Calu3 (cell line): ENCODE results near the gene COX10. TPM values are rescaled to one million over a fixed set of nuclear protein-coding genes. Genes with fewer than 3 reads are reported as not detected.
"Not testable (repeated sequence)": the region's sequence is repeated elsewhere in the genome, so short reads cannot be mapped to it uniquely, and the experiment has no call there.

ENCODE experiments used
- BruUV-seq: library from RNA; stranded (reverse); fragments of 400-500 nt; replicated peaks from 2 replicates; lab custom pipeline; 2021; lab: Mats Ljungman, UMichigan
- CTCF ChIA-PET: fragments of 300-600 bp; sonication (Branson Sonifier 250); formaldehyde crosslinking; loops from one replicate; lab custom pipeline; 2022; ENCODE audit warnings: antibody characterized with exemption; lab: Charles Lee
- DNase-seq: peaks from one replicate; pipeline ENCODE4 v3.0.0; 2022
- H3K27ac Mint-ChIP-seq: one replicate; pipeline ENCODE4 v1.8.0; 2022; ENCODE audit warnings: mixed read lengths; ENCODE audit not compliant: unreplicated experiment
- H3K27me3 Mint-ChIP-seq: one replicate; pipeline ENCODE4 v1.8.0; 2022; ENCODE audit warnings: mixed read lengths; ENCODE audit not compliant: unreplicated experiment
- H3K36me3 Mint-ChIP-seq: one replicate; pipeline ENCODE4 v1.8.0; 2022; ENCODE audit warnings: mild to moderate bottlenecking, moderate library complexity, mixed read lengths; ENCODE audit not compliant: insufficient read depth, unreplicated experiment
- H3K4me1 Mint-ChIP-seq: one replicate; pipeline ENCODE4 v1.8.0; 2022; ENCODE audit warnings: mild to moderate bottlenecking, low read depth, mixed read lengths; ENCODE audit not compliant: unreplicated experiment
- H3K4me3 Mint-ChIP-seq: one replicate; pipeline ENCODE4 v1.8.0; 2022; ENCODE audit warnings: mild to moderate bottlenecking, low read depth, moderate library complexity, mixed read lengths; ENCODE audit not compliant: unreplicated experiment
- H3K9me3 Mint-ChIP-seq: one replicate; pipeline ENCODE4 v1.8.0; 2022; ENCODE audit warnings: low read depth, mixed read lengths; ENCODE audit not compliant: unreplicated experiment
- intact Hi-C: fragments of 100-400 bp; cut with micrococcal nuclease; formaldehyde crosslinking; loops from one replicate; pipeline ENCODE4 v1.10.0; 2022; ENCODE audit not compliant: unreplicated experiment
- total RNA-seq: library from RNA; stranded (reverse); gene quantifications from 2 replicates; pipeline ENCODE4 v1.2.3, GENCODE V29; 2022
- TF ChIP-seq, protein P1 (sequence below): fragments of 200-600 bp; IDR thresholded peaks from one replicate; pipeline ENCODE4 v1.8.0; 2022; ENCODE audit warnings: antibody characterized with exemption; ENCODE audit not compliant: unreplicated experiment

COX10 gene
- total RNA-seq, 1 experiment from 2014 or later = 17.2 TPM

- H3K27me3 Mint-ChIP-seq = no peaks in the 10 kb centered on the region
- H3K9me3 Mint-ChIP-seq = peaks cover 5% of the 10 kb centered on the region
- no peak for DNase-seq
- TF ChIP-seq, protein P1, sequence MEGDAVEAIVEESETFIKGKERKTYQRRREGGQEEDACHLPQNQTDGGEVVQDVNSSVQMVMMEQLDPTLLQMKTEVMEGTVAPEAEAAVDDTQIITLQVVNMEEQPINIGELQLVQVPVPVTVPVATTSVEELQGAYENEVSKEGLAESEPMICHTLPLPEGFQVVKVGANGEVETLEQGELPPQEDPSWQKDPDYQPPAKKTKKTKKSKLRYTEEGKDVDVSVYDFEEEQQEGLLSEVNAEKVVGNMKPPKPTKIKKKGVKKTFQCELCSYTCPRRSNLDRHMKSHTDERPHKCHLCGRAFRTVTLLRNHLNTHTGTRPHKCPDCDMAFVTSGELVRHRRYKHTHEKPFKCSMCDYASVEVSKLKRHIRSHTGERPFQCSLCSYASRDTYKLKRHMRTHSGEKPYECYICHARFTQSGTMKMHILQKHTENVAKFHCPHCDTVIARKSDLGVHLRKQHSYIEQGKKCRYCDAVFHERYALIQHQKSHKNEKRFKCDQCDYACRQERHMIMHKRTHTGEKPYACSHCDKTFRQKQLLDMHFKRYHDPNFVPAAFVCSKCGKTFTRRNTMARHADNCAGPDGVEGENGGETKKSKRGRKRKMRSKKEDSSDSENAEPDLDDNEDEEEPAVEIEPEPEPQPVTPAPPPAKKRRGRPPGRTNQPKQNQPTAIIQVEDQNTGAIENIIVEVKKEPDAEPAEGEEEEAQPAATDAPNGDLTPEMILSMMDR = no peak
- no peak overlapping the region for H3K27ac Mint-ChIP-seq
- no peaks in the 10 kb centered on the region for H3K36me3 Mint-ChIP-seq
- intact Hi-C loops = no loop called here
- no TSS peak for BruUV-seq
- no peaks in the 10 kb centered on the region for H3K4me1 Mint-ChIP-seq
- CTCF ChIA-PET = no interaction called here
- no peak overlapping the region for H3K4me3 Mint-ChIP-seq
Observed at GRCh38 chr17:14227052-14227451, 157.7 kb downstream of the COX10 start.

GRCh38 chr17:14228903-14229302 is 159.6 kb downstream of the COX10 start:
- TF ChIP-seq, protein P1 = no peak
- intact Hi-C loops = no loop called here
- Mint-ChIP-seq H3K36me3 (no peaks in the 10 kb centered on the region), H3K27ac (no peak overlapping the region), H3K4me3 (no peak overlapping the region), H3K27me3 (no peaks in the 10 kb centered on the region), H3K9me3 (peaks cover 5% of the 10 kb centered on the region), H3K4me1 (no peaks in the 10 kb centered on the region)
- no TSS peak for BruUV-seq
- CTCF ChIA-PET = no interaction called here
- DNase-seq = no peak

DNA sequence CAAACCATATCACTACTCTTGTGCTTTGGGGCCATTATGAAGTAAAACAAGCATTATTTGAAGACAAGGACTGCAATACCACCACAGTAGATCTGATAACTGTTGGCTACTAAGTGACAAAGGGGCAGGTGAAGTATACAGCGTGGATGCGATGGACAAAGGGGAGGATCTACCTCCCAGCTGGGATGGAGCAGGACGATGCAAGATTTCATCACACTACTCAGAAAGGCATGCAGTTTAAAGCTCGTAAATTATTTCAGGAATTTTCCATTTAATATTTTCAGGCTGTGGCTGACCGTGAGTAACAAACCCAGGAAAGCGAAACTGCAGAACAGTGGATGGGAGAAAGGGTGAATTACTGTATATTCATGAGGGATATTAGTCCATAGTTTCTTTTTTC is 161.9 kb downstream of the COX10 start:
- H3K9me3 Mint-ChIP-seq, CTCF ChIA-PET, intact Hi-C loops, H3K27ac Mint-ChIP-seq, DNase-seq, H3K27me3 Mint-ChIP-seq, H3K4me3 Mint-ChIP-seq, H3K4me1 Mint-ChIP-seq, BruUV-seq, H3K36me3 Mint-ChIP-seq: not testable (repeated sequence)

DNA sequence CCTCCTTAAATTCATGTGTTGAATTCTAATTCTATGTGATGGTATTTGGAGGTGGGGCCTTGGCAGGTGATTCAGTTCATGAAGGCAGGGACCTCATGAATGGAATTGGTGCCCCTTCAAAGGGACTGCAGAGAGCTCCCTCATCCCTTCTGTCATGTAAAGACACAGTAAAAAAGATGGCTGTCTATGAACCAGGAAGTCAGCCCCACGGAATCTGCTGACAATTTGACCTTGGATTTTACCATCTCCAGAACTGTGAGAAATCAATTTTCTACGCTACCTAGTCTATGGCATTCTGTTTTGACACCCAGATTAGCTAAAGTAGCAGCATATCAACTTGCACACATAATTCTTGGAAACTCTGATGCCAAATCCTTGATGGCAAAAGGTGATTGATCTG is 165.7 kb downstream of the COX10 start:
- H3K4me1 Mint-ChIP-seq, H3K4me3 Mint-ChIP-seq, H3K27me3 Mint-ChIP-seq, DNase-seq, H3K36me3 Mint-ChIP-seq, H3K9me3 Mint-ChIP-seq, BruUV-seq, CTCF ChIA-PET, intact Hi-C loops, H3K27ac Mint-ChIP-seq: not testable (repeated sequence)

DNA sequence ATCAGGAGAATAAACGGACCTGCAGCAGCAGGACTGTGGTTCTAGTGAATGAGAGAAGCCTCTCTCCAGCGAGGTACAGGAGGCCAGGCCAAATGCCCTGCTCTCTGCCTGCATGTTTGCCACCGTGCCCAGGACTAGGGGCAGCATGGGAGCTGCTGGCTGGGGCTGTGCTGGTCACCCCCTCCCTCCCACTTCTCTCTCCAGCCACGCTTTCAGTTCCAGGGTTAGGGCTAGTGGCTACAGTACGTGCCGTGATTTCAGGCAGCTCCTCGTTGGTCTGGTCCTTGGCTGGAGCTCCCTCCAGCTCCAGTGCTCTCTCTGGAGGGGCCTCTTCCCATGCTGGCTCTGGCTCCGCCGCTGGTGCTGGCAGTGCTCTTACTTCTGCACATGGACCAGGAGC is 166.7 kb downstream of the COX10 start:
- intact Hi-C loops, CTCF ChIA-PET, H3K9me3 Mint-ChIP-seq, H3K27me3 Mint-ChIP-seq, BruUV-seq, H3K36me3 Mint-ChIP-seq, H3K4me1 Mint-ChIP-seq, H3K27ac Mint-ChIP-seq, H3K4me3 Mint-ChIP-seq, DNase-seq: not testable (repeated sequence)

DNA sequence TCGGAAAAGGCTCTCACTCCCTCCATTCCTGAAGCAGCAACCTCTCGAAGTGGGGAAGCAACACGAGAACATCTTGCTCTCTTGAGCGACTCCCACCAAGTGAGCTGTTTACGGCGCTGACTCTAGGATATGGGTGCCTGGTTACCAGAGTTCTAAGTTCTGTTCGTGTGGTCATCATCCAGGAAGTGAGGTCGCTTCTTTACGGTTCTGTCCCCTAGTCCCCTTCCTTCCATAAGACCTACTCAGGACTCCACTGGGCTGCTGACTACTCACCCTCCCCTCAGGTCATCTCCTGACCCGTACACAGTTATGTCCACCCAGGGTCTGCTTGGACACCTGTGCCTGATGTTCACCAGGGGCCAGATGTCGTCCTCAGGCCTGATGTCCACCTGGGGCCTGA is 167.5 kb downstream of the COX10 start, which contains the start of gene CDRT15:
TSS of gene CDRT15 (minus strand) at position 101 of the 400 bp plus-strand sequence. CDS start at position 72, 29 bp downstream.
- H3K27ac Mint-ChIP-seq, H3K4me3 Mint-ChIP-seq, CTCF ChIA-PET, DNase-seq, H3K4me1 Mint-ChIP-seq, H3K27me3 Mint-ChIP-seq, H3K9me3 Mint-ChIP-seq, H3K36me3 Mint-ChIP-seq, BruUV-seq, intact Hi-C loops: not testable (repeated sequence)

DNA sequence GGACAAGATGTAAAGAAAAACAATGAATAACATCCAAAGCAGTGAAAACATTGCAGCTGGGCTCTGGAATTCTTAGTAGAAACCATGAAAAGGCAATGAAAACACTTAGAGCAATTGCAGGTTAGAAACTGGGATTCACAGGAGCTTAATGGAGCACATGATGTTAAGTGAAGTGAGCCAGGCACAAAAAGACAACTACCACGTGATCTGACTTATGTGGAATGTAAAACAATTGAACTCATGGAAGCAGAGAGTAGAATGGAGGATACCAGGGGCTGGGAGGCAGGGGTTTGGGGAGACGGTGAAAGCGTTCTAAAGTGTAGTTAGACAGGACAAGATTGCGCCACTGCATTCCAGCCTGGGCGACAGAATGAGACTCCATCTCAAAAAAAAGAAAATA is 170.0 kb downstream of the COX10 start:
- H3K27me3 Mint-ChIP-seq, H3K4me1 Mint-ChIP-seq, H3K36me3 Mint-ChIP-seq, H3K27ac Mint-ChIP-seq, DNase-seq, H3K4me3 Mint-ChIP-seq, intact Hi-C loops, BruUV-seq, H3K9me3 Mint-ChIP-seq, CTCF ChIA-PET: not testable (repeated sequence)
